ENCODE measurements around the gene SCRN1. TPM values are rescaled to one million over a fixed set of nuclear protein-coding genes. Genes with fewer than 3 reads are reported as not detected.

SCRN1 gene
- total RNA-seq, 5 donors from 2014 or later (not counting 1 experiment from before 2014, with no cell fraction given) = 3.4 to 12.5 (median 5.7) TPM

DNA sequence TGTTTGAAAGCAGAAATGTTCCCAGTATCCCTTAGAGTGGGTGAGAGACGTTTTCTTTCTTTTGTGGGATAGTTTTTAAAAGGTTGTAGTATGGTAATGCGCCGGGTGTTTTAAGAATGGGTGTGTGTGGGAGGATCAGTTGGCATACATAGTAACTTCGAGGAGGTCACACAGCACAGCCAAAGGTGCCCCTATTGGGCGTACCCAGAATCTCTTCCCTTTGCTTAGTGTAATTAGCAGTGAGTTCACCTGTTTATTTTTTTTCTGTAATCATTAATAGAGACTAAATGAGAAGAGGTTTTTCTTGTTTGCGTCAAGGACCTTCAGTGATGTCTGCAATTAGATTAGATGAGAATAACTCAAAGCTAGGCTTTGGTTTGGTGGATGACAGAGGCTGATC lies 40.1 kb upstream of the SCRN1 start:
- no peaks in the 10 kb centered on the region for H3K27me3 ChIP-seq (replicated peaks in 1 of 2; ENCODE audit: control insufficient read depth in 2 of 2, extremely low read depth in 1 of 2, insufficient read depth in 2 of 2, low read length in 1 of 2)
- no peak for ATAC-seq (replicated peaks in 1 of 4)
- Mint-ChIP-seq H3K27me3 (no peaks in the 10 kb centered on the region), H3K9me3 (no peaks in the 10 kb centered on the region), H3K36me3 (peaks cover 6% of the 10 kb centered on the region), H3K4me1 (peaks cover 28 to 32% (median 28%) of the 10 kb centered on the region in 3 donors), H3K27ac (peak overlapping the region in 1 of 2 donors; percentile 67), H3K4me3 (no peak overlapping the region)
- H3K9me3 ChIP-seq = no peaks in the 10 kb centered on the region
- WGBS (ENCODE audit: insufficient coverage) = 17% methylated on average over 2 of the region's 6 CpGs
- no peak overlapping the region for H3K4me3 ChIP-seq (ENCODE audit: control insufficient read depth in 1 of 2, extremely low read depth in 1 of 2, low read length in 1 of 2)
- peaks cover 9 to 17% of the 10 kb centered on the region in 2 experiments for H3K4me1 ChIP-seq (ENCODE audit: control insufficient read depth in 1 of 2, extremely low read depth in 1 of 2, insufficient read depth in 2 of 2, low read length in 2 of 2)
- H3K36me3 ChIP-seq (ENCODE audit: control insufficient read depth in 2 of 2, extremely low read depth in 1 of 2, insufficient read depth in 1 of 2, low read length in 1 of 2) = no peaks in the 10 kb centered on the region
- DNase-seq = peak in 6 of 35 experiments; percentile 6 to 32 (median 8)
- ChIA-PET POLR2A (interaction anchor here (0.6 kb wide), 2 partner anchors 11 to 32 kb away, joined by 3 read pairs; no protein-coding TSS in a partner anchor), CTCF (interaction anchor here in 1 of 2 donors (1.4 kb wide), 1 partner anchor 32 kb away, joined by 9 read pairs; no protein-coding TSS in a partner anchor)
- H3K27ac ChIP-seq (ENCODE audit: low read length) = no peak overlapping the region

- Mint-ChIP-seq H3K27me3 (no peaks in the 10 kb centered on the region), H3K36me3 (no peaks in the 10 kb centered on the region), H3K27ac (peak overlapping the region in 1 of 2 donors; percentile 67), H3K9me3 (no peaks in the 10 kb centered on the region), H3K4me1 (peaks cover 31 to 35% (median 34%) of the 10 kb centered on the region in 3 donors), H3K4me3 (no peak overlapping the region)
- ATAC-seq (replicated peaks in 1 of 4) (peak; percentile 9 to 20 (median 15)), DNase-seq (peak in 27 of 35 experiments; percentile 1 to 58 (median 11))
- ChIA-PET CTCF (interaction anchor here in 1 of 2 donors (1.4 kb wide), 1 partner anchor 33 kb away, joined by 9 read pairs; no protein-coding TSS in a partner anchor), POLR2A (no interaction called here)
- WGBS (ENCODE audit: insufficient coverage) = 0% methylated on average over 35 of the region's 42 CpGs
- H3K27ac ChIP-seq (ENCODE audit: low read length) = peak overlapping the region; percentile 54
- no peaks in the 10 kb centered on the region for H3K27me3 ChIP-seq (replicated peaks in 1 of 2; ENCODE audit: control insufficient read depth in 2 of 2, extremely low read depth in 1 of 2, insufficient read depth in 2 of 2, low read length in 1 of 2)
- no peaks in the 10 kb centered on the region for H3K9me3 ChIP-seq
- H3K36me3 ChIP-seq (ENCODE audit: control insufficient read depth in 2 of 2, extremely low read depth in 1 of 2, insufficient read depth in 1 of 2, low read length in 1 of 2) = no peaks in the 10 kb centered on the region
- H3K4me1 ChIP-seq (ENCODE audit: control insufficient read depth in 1 of 2, extremely low read depth in 1 of 2, insufficient read depth in 2 of 2, low read length in 2 of 2) = peaks cover 9 to 20% of the 10 kb centered on the region in 2 experiments
- peak overlapping the region; percentile 87 to 93 for H3K4me3 ChIP-seq (ENCODE audit: control insufficient read depth in 1 of 2, extremely low read depth in 1 of 2, low read length in 1 of 2)
These were observed 39.4 kb upstream of the SCRN1 start for GRCh38 chr7:30028749-30029635.

GRCh38 chr7:30028216-30028748 lies 38.7 kb upstream of the SCRN1 start, which contains the start of gene PLEKHA8:
PLEKHA8 (plus strand) TSS chr7:30028412; CDS start chr7:30028763, 351 bp downstream.
- under 1% methylated on average over 66 of the region's 70 CpGs for WGBS (ENCODE audit: insufficient coverage)
- H3K4me1 Mint-ChIP-seq = peaks cover 39 to 41% (median 41%) of the 10 kb centered on the region in 3 donors
- peak within 1 kb of the TSS; percentile 82 to 87 for H3K27ac Mint-ChIP-seq
- H3K27me3 Mint-ChIP-seq = no peaks in the 10 kb centered on the region
- peak; percentile 68 to 94 (median 82) for DNase-seq
- peak within 1 kb of the TSS; percentile 87 to 93 for H3K4me3 ChIP-seq (ENCODE audit: control insufficient read depth in 1 of 2, extremely low read depth in 1 of 2, low read length in 1 of 2)
- H3K36me3 ChIP-seq (ENCODE audit: control insufficient read depth in 2 of 2, extremely low read depth in 1 of 2, insufficient read depth in 1 of 2, low read length in 1 of 2) = no peaks in the 10 kb centered on the region
- ChIA-PET POLR2A (no interaction called here), CTCF (interaction anchor here in 1 of 2 donors (0.8 to 1.5 kb wide), 2 partner anchors 33 to 449 kb away, joined by 3 to 8 read pairs; no protein-coding TSS in a partner anchor)
- no peaks in the 10 kb centered on the region for H3K36me3 Mint-ChIP-seq
- peaks cover 9 to 20% of the 10 kb centered on the region in 2 experiments for H3K4me1 ChIP-seq (ENCODE audit: control insufficient read depth in 1 of 2, extremely low read depth in 1 of 2, insufficient read depth in 2 of 2, low read length in 2 of 2)
- no peaks in the 10 kb centered on the region for H3K27me3 ChIP-seq (replicated peaks in 1 of 2; ENCODE audit: control insufficient read depth in 2 of 2, extremely low read depth in 1 of 2, insufficient read depth in 2 of 2, low read length in 1 of 2)
- H3K9me3 Mint-ChIP-seq = no peaks in the 10 kb centered on the region
- H3K27ac ChIP-seq (ENCODE audit: low read length) = peak within 1 kb of the TSS; percentile 56
- no peak within 1 kb of the TSS for H3K4me3 Mint-ChIP-seq
- no peaks in the 10 kb centered on the region for H3K9me3 ChIP-seq
- peak; percentile 58 to 66 (median 64) for ATAC-seq (replicated peaks in 1 of 4)

GRCh38 chr7:30027740-30028215 lies 38.2 kb upstream of the SCRN1 start:
- Histone ChIP-seq H3K27ac (ENCODE audit: low read length) (peak overlapping the region; percentile 56), H3K9me3 (no peaks in the 10 kb centered on the region), H3K4me1 (ENCODE audit: control insufficient read depth in 1 of 2, extremely low read depth in 1 of 2, insufficient read depth in 2 of 2, low read length in 2 of 2) (peaks cover 9 to 20% of the 10 kb centered on the region in 2 experiments), H3K27me3 (replicated peaks in 1 of 2; ENCODE audit: control insufficient read depth in 2 of 2, extremely low read depth in 1 of 2, insufficient read depth in 2 of 2, low read length in 1 of 2) (no peaks in the 10 kb centered on the region), H3K36me3 (ENCODE audit: control insufficient read depth in 2 of 2, extremely low read depth in 1 of 2, insufficient read depth in 1 of 2, low read length in 1 of 2) (no peaks in the 10 kb centered on the region), H3K4me3 (ENCODE audit: control insufficient read depth in 1 of 2, extremely low read depth in 1 of 2, low read length in 1 of 2) (peak overlapping the region; percentile 87 to 93)
- Mint-ChIP-seq H3K9me3 (no peaks in the 10 kb centered on the region), H3K4me1 (peaks cover 42 to 46% (median 42%) of the 10 kb centered on the region in 3 donors), H3K4me3 (no peak overlapping the region), H3K36me3 (no peaks in the 10 kb centered on the region), H3K27ac (peak overlapping the region; percentile 82 to 87), H3K27me3 (no peaks in the 10 kb centered on the region)
- DNase-seq = peak in 1 of 35 experiments; percentile 0
- WGBS (ENCODE audit: insufficient coverage) = 0% methylated on average over 6 of the region's 9 CpGs
- CTCF ChIA-PET = interaction anchor here in 1 of 2 donors (0.8 to 1.5 kb wide), 2 partner anchors 34 to 450 kb away, joined by 3 to 8 read pairs; no protein-coding TSS in a partner anchor
- POLR2A ChIA-PET = interaction anchor here (0.5 to 0.7 kb wide), 2 partner anchors 11 to 108 kb away, joined by 3 to 4 read pairs; no protein-coding TSS in a partner anchor
- no peak for ATAC-seq (replicated peaks in 1 of 4)

DNA sequence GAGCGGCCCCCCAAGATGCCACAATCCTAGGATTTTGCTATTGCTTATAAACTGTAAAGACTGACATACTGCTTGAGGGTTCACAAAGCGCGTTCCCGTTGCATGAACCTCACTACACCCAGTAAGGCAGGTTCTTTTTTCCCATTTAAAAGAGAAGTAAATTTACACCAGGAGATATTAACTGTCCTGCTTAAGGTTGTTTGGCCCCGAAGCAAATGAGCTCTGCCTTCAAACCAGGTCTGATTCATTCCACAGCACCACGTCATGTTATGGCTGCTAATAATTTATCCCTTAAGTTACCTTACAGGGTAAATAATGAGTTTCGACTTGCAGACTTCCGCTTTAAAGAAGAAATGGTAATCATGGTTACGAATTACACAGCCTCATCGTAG lies 37.5 kb upstream of the SCRN1 start:
- CTCF ChIA-PET = interaction anchor here in 1 of 2 donors (0.5 to 1.5 kb wide), 2 partner anchors 35 to 839 kb away, joined by 4 to 8 read pairs; no protein-coding TSS in a partner anchor
- no peak overlapping the region for H3K4me3 Mint-ChIP-seq
- WGBS (ENCODE audit: insufficient coverage) = 0% methylated on average over 1 of the region's 10 CpGs

More for the DNA sequence above, 37.5 kb upstream of the SCRN1 start:
- DNase-seq (peak in 15 of 35 experiments; percentile 1 to 68 (median 5)), ATAC-seq (replicated peaks in 1 of 4) (peak; percentile 17 to 36 (median 22))
- no peaks in the 10 kb centered on the region for H3K36me3 ChIP-seq (ENCODE audit: control insufficient read depth in 2 of 2, extremely low read depth in 1 of 2, insufficient read depth in 1 of 2, low read length in 1 of 2)
- Mint-ChIP-seq H3K27me3 (no peaks in the 10 kb centered on the region), H3K27ac (peak overlapping the region; percentile 82 to 87), H3K36me3 (no peaks in the 10 kb centered on the region), H3K4me1 (peaks cover 36 to 49% (median 38%) of the 10 kb centered on the region in 3 donors), H3K9me3 (no peaks in the 10 kb centered on the region)
- peak overlapping the region; percentile 61 for H3K27ac ChIP-seq (ENCODE audit: low read length)
- POLR2A ChIA-PET = interaction anchor here (0.5 to 0.9 kb wide), 3 partner anchors 10 to 109 kb away, joined by 3 to 4 read pairs (median 3); no protein-coding TSS in a partner anchor
- peaks cover 9 to 20% of the 10 kb centered on the region in 2 experiments for H3K4me1 ChIP-seq (ENCODE audit: control insufficient read depth in 1 of 2, extremely low read depth in 1 of 2, insufficient read depth in 2 of 2, low read length in 2 of 2)
- H3K27me3 ChIP-seq (replicated peaks in 1 of 2; ENCODE audit: control insufficient read depth in 2 of 2, extremely low read depth in 1 of 2, insufficient read depth in 2 of 2, low read length in 1 of 2) = no peaks in the 10 kb centered on the region
- H3K4me3 ChIP-seq (ENCODE audit: control insufficient read depth in 1 of 2, extremely low read depth in 1 of 2, low read length in 1 of 2) = peak overlapping the region; percentile 87 to 93
- H3K9me3 ChIP-seq = no peaks in the 10 kb centered on the region

Measured in T-cell (primary cell).